ENCODE measurements around the gene PLAAT5.

GRCh38 chr11:63532117-63532516 lies 41.1 kb upstream of the PLAAT5 start:
- TF ChIP-seq, protein P1, sequence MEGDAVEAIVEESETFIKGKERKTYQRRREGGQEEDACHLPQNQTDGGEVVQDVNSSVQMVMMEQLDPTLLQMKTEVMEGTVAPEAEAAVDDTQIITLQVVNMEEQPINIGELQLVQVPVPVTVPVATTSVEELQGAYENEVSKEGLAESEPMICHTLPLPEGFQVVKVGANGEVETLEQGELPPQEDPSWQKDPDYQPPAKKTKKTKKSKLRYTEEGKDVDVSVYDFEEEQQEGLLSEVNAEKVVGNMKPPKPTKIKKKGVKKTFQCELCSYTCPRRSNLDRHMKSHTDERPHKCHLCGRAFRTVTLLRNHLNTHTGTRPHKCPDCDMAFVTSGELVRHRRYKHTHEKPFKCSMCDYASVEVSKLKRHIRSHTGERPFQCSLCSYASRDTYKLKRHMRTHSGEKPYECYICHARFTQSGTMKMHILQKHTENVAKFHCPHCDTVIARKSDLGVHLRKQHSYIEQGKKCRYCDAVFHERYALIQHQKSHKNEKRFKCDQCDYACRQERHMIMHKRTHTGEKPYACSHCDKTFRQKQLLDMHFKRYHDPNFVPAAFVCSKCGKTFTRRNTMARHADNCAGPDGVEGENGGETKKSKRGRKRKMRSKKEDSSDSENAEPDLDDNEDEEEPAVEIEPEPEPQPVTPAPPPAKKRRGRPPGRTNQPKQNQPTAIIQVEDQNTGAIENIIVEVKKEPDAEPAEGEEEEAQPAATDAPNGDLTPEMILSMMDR (conservative IDR thresholded peaks at IDR 0.05 in 1 of 2, IDR thresholded peaks at IDR 0.05 in 1 of 2; ENCODE audit: low read depth in 1 of 2, low read length in 2 of 2) = no peak
- TF ChIP-seq EZH2 (IDR thresholded peaks at IDR 0.05; ENCODE audit: low read length, missing control alignments) = no peak
